ENCODE data around the gene MAP7D3.

DNA sequence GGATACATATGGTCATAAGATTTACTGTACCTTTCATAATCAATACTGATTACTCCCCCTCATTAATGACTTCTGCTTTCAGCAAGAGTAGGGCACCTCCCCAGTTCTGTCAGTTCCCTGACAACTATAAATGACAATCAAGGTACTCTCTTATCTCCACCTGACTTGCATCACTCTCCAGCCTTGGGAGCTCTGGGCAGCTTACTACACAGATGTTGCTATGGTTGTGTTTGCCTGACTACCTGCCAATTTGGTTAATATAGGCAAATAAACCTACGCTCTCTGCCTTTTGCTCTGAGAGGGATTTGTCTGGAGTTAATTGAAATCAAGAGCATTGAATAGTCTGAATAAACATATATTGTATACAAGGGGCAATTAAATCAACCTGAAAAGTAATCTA, 22.8 kb upstream of the MAP7D3 start:
- TF ChIP-seq KLF1 (tag by site-specific recombination; IDR thresholded peaks at IDR 0.05) (no peak), KLF16 (tag by site-specific recombination; IDR thresholded peaks at IDR 0.05) (no peak), ZFP37 (tag by site-specific recombination; IDR thresholded peaks at IDR 0.05) (no peak), ZNF138 (tag by site-specific recombination; IDR thresholded peaks at IDR 0.05; ENCODE audit: borderline replicate concordance) (no peak)
- TF ChIP-seq, protein P1, sequence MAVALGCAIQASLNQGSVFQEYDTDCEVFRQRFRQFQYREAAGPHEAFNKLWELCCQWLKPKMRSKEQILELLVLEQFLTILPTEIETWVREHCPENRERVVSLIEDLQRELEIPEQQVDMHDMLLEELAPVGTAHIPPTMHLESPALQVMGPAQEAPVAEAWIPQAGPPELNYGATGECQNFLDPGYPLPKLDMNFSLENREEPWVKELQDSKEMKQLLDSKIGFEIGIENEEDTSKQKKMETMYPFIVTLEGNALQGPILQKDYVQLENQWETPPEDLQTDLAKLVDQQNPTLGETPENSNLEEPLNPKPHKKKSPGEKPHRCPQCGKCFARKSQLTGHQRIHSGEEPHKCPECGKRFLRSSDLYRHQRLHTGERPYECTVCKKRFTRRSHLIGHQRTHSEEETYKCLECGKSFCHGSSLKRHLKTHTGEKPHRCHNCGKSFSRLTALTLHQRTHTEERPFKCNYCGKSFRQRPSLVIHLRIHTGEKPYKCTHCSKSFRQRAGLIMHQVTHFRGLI (tag by site-specific recombination; IDR thresholded peaks at IDR 0.05) = no peak
- TF ChIP-seq, protein P2, sequence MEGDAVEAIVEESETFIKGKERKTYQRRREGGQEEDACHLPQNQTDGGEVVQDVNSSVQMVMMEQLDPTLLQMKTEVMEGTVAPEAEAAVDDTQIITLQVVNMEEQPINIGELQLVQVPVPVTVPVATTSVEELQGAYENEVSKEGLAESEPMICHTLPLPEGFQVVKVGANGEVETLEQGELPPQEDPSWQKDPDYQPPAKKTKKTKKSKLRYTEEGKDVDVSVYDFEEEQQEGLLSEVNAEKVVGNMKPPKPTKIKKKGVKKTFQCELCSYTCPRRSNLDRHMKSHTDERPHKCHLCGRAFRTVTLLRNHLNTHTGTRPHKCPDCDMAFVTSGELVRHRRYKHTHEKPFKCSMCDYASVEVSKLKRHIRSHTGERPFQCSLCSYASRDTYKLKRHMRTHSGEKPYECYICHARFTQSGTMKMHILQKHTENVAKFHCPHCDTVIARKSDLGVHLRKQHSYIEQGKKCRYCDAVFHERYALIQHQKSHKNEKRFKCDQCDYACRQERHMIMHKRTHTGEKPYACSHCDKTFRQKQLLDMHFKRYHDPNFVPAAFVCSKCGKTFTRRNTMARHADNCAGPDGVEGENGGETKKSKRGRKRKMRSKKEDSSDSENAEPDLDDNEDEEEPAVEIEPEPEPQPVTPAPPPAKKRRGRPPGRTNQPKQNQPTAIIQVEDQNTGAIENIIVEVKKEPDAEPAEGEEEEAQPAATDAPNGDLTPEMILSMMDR (tag by site-specific recombination; IDR thresholded peaks at IDR 0.05) = no peak

Measured in HEK293 (cell line).